Uterus (tissue), 2 donors: Measurements from ENCODE around the gene UBE2QL1.

Experiments used
- CTCF ChIP-seq, 4 experiments: fragments of 200-600 bp in 2 of 4; fragments of 450-650 bp in 2 of 4; sonication (generic) in 2 of 4; IDR thresholded peaks; one replicate each; pipeline ENCODE4 v1.5.1; 2016 to 2019; ENCODE audit warnings: antibody characterized with exemption in 4 of 4, mild to moderate bottlenecking in 2 of 4, moderate library complexity in 1 of 4
- POLR2A ChIP-seq, 2 donors: fragments of 450-650 bp; IDR thresholded peaks; one replicate each; pipeline ENCODE4 v1.6.1; 2016; ENCODE audit warnings: antibody characterized with exemption in 2 of 2, mild to moderate bottlenecking in 1 of 2, moderate library complexity in 1 of 2

GRCh38 chr5:6543346-6543730 is 94.7 kb downstream of the UBE2QL1 start:
- no peak for TF ChIP-seq CTCF (IDR thresholded peaks at IDR 0.05)
- no peak for TF ChIP-seq POLR2A (IDR thresholded peaks at IDR 0.05)
